Measurements from ENCODE around the gene P3H1.

GRCh38 chr1:42765832-42766740 is 742 bp downstream of the P3H1 start:
- no peak for TF ChIP-seq CTBP1 (IDR thresholded peaks at IDR 0.05; ENCODE audit: borderline replicate concordance)
- TF ChIP-seq BHLHE40 (IDR thresholded peaks at IDR 0.05; ENCODE audit: borderline replicate concordance), result no peak
- TF ChIP-seq FOXA1 (IDR thresholded peaks at IDR 0.05), result no peak
- no peak for TF ChIP-seq SUZ12 (IDR thresholded peaks at IDR 0.05)
- TF ChIP-seq FOXM1 (IDR thresholded peaks at IDR 0.05; ENCODE audit: borderline replicate concordance), result peak; percentile 86
- no peak for TF ChIP-seq ZNF384 (IDR thresholded peaks at IDR 0.05)

Data from HEK293T (cell line).